Endothelial cell of umbilical vein (primary cell): Measurements from ENCODE around the gene EML4. TPM values are rescaled to one million over a fixed set of nuclear protein-coding genes. Genes with fewer than 3 reads are reported as not detected.

Experiments used
- BruUV-seq: library from RNA; stranded (reverse); fragments of 400-500 nt; replicated peaks from 2 replicates; lab custom pipeline; 2021; lab: Mats Ljungman, UMichigan
- CTCF ChIA-PET: fragments of 300-600, 350-600 bp; sonication (Branson Sonifier 250); formaldehyde crosslinking; loops from one replicate; lab custom pipeline; 2021; ENCODE audit warnings: antibody characterized with exemption, inconsistent platforms; lab: Charles Lee
- POLR2A ChIA-PET: fragments of 300-600, 350-600 bp; sonication (Branson Sonifier 250); formaldehyde crosslinking; loops from one replicate; lab custom pipeline; 2021; ENCODE audit warnings: antibody characterized with exemption, inconsistent platforms; lab: Charles Lee
- DNase-seq: peaks from one replicate; pipeline ENCODE4 v3.0.0-alpha.2; 2011; ENCODE audit warnings: low read depth, low spot score
- FAIRE-seq: peaks from 2 replicates; lab custom pipeline; 2011; peaks lifted over from hg19 to GRCh38; lab: Jason Lieb, UNC
- H2AFZ ChIP-seq: 2 replicates; pipeline ENCODE4 v1.6.0; 2012; ENCODE audit warnings: low read depth, low read length, control low read depth, inconsistent platforms
- H3K27ac ChIP-seq: 2 replicates; pipeline ENCODE4 v1.5.1; 2011; ENCODE audit warnings: low read depth, mild to moderate bottlenecking, control low read depth, low read length, moderate library complexity; ENCODE audit not compliant: insufficient read depth
- H3K27me3 ChIP-seq, 2 experiments: 2 replicates each; pipeline versions ENCODE4 v1.6.0 to v1.6.1; 2011; ENCODE audit warnings: low read length in 2 of 2, mixed read lengths in 1 of 2; ENCODE audit not compliant: control insufficient read depth in 2 of 2, insufficient read depth in 2 of 2
- H3K36me3 ChIP-seq, 2 experiments: 2 replicates in 1 of 2; 3 replicates in 1 of 2; pipeline ENCODE4 v1.5.1; 2011; ENCODE audit warnings: low read length in 2 of 2, mild to moderate bottlenecking in 1 of 2, moderate library complexity in 1 of 2; ENCODE audit not compliant: control insufficient read depth in 2 of 2, insufficient read depth in 2 of 2; ENCODE audit errors: extremely low read depth in 1 of 2
- H3K4me1 ChIP-seq: 3 replicates; pipeline ENCODE4 v1.5.1; 2011; ENCODE audit warnings: mild to moderate bottlenecking, low read length; ENCODE audit not compliant: control insufficient read depth, insufficient read depth; ENCODE audit errors: extremely low read depth
- H3K4me2 ChIP-seq: 2 replicates; pipeline ENCODE4 v1.6.1; 2011; ENCODE audit warnings: low read length, control low read depth, mixed read lengths; ENCODE audit not compliant: insufficient read depth
- H3K4me3 ChIP-seq, 3 experiments: fragments of 200-600 bp in 1 of 3; sonication (generic), shearing (Covaris generic) in 1 of 3; replicated peaks in 1 of 3; 2 replicates each; pipeline ENCODE4 v1.5.1; 2011 to 2016; ENCODE audit warnings: control low read depth in 3 of 3, low read length in 3 of 3, mild to moderate bottlenecking in 2 of 3, inconsistent platforms in 1 of 3, low read depth in 1 of 3, moderate library complexity in 1 of 3; ENCODE audit not compliant: insufficient read depth in 1 of 3
- H3K79me2 ChIP-seq: 2 replicates; pipeline ENCODE4 v1.6.0; 2012; ENCODE audit warnings: low read length, inconsistent platforms; ENCODE audit not compliant: control insufficient read depth, insufficient read depth
- H3K9ac ChIP-seq: replicated peaks from 2 replicates; pipeline ENCODE3; 2011; ENCODE audit warnings: low read length, control low read depth; ENCODE audit not compliant: insufficient read depth; ENCODE audit errors: extremely low read depth
- H3K9me1 ChIP-seq: replicated peaks from 3 replicates; pipeline ENCODE4 v1.6.0; 2011; ENCODE audit warnings: mild to moderate bottlenecking, low read length; ENCODE audit not compliant: control insufficient read depth, insufficient read depth; ENCODE audit errors: extremely low read depth
- H3K9me3 ChIP-seq: replicated peaks from 2 replicates; pipeline ENCODE4 v1.5.1; 2012; ENCODE audit warnings: low read length, inconsistent platforms; ENCODE audit not compliant: control insufficient read depth, insufficient read depth
- H4K20me1 ChIP-seq: replicated peaks from 2 replicates; pipeline ENCODE3; 2011; ENCODE audit warnings: mild to moderate bottlenecking, low read length; ENCODE audit not compliant: control insufficient read depth, insufficient read depth; ENCODE audit errors: extremely low read depth
- CTCF ChIP-seq, 2 donors: IDR thresholded peaks; 1 replicate in 1 of 2; 2 replicates in 1 of 2; pipeline ENCODE4 v1.5.1; 2011; ENCODE audit warnings: low read length in 2 of 2, mild to moderate bottlenecking in 2 of 2, moderate library complexity in 2 of 2, control low read depth in 1 of 2, inconsistent platforms in 1 of 2, low read depth in 1 of 2; ENCODE audit not compliant: insufficient read depth in 1 of 2; ENCODE audit errors: extremely low read depth in 1 of 2
- EZH2 ChIP-seq: IDR thresholded peaks from 2 replicates; pipeline ENCODE4 v1.6.1; 2012; ENCODE audit warnings: borderline replicate concordance, low read depth, mild to moderate bottlenecking, moderate library complexity, low read length, inconsistent platforms; ENCODE audit not compliant: severe bottlenecking
- FOS ChIP-seq: IDR thresholded peaks from 2 replicates; pipeline ENCODE4 v1.6.1; 2011; ENCODE audit warnings: mild to moderate bottlenecking, low read length, moderate library complexity, borderline replicate concordance; ENCODE audit not compliant: insufficient read depth
- GATA2 ChIP-seq: IDR thresholded peaks from 2 replicates; pipeline ENCODE4 v1.7.0; 2011; ENCODE audit warnings: low read depth, mild to moderate bottlenecking, moderate library complexity, mixed read lengths, low read length; ENCODE audit not compliant: insufficient read length, insufficient read depth
- JUN ChIP-seq: IDR thresholded peaks from 2 replicates; pipeline ENCODE4 v1.6.1; 2011; ENCODE audit warnings: borderline replicate concordance, low read depth; ENCODE audit not compliant: insufficient read length, insufficient read depth
- MAX ChIP-seq: IDR thresholded peaks from 2 replicates; pipeline ENCODE4 v1.6.1; 2011; ENCODE audit not compliant: insufficient read depth, insufficient read length
- MYC ChIP-seq: IDR thresholded peaks from one replicate; pipeline ENCODE4 v1.6.1; 2011; ENCODE audit warnings: mild to moderate bottlenecking, low read depth, low read length
- POLR2A ChIP-seq: IDR thresholded peaks from 2 replicates; pipeline ENCODE4 v1.6.1; 2012; ENCODE audit warnings: low read depth, mild to moderate bottlenecking, control low read depth, low read length
- POLR2AphosphoS5 ChIP-seq: IDR thresholded peaks from 2 replicates; pipeline ENCODE4 v1.6.1; 2012; ENCODE audit warnings: low read depth, mild to moderate bottlenecking, control low read depth, low read length, moderate library complexity; ENCODE audit not compliant: insufficient read depth
- dilution Hi-C: fragments of 300-500 bp; cut with MboI; formaldehyde crosslinking; loops from one replicate; pipeline ENCODE4 v1.15.0; 2019; ENCODE audit warnings: low sequenced_read_pairs; ENCODE audit not compliant: extremely low pct_ligation_motif_present
- intact Hi-C: fragments of 100-400 bp; cut with micrococcal nuclease; formaldehyde crosslinking; loops from one replicate; pipeline ENCODE4 v1.10.0; 2022
- polyA plus RNA-seq, 4 experiments: library from polyadenylated mRNA; depleted of rRNA in 3 of 4; stranded (reverse) in 3 of 4; unstranded in 1 of 4; fragments of >200 nt; gene quantifications; 2 replicates each; pipeline versions ENCODE4 v1.2.1 to v1.2.3, GENCODE V29; 2011 to 2012; ENCODE audit warnings: missing spikeins in 1 of 4
- total RNA-seq: library from RNA; stranded (reverse); gene quantifications from 2 replicates; pipeline ENCODE4 v1.2.3, GENCODE V29; 2021

The EML4 gene
- total and polyA plus RNA-seq, 2 donors (not counting 3 experiments of a cell fraction or from before 2014, with no cell fraction given): 13.3 to 32.0 TPM

GRCh38 chr2:42186945-42187632 lies 17.9 kb downstream of the EML4 start:
- Histone ChIP-seq H3K9ac (no peak overlapping the region), H3K4me3 (no peak overlapping the region), H3K27me3 (no peaks in the 10 kb centered on the region), H3K4me1 (no peaks in the 10 kb centered on the region), H3K9me3 (no peaks in the 10 kb centered on the region), H2AFZ (no peak overlapping the region), H3K9me1 (no peaks in the 10 kb centered on the region), H3K36me3 (no peaks in the 10 kb centered on the region), H3K27ac (no peak overlapping the region), H4K20me1 (no peaks in the 10 kb centered on the region), H3K79me2 (peaks cover 9% of the 10 kb centered on the region), H3K4me2 (no peak overlapping the region)
- dilution Hi-C loops (no loop called here), intact Hi-C loops (no loop called here)
- no TSS peak for BruUV-seq
- DNase-seq: no peak
- TF ChIP-seq GATA2 (no peak), MYC (no peak), MAX (no peak), FOS (no peak), EZH2 (no peak), POLR2AphosphoS5 (no peak), JUN (no peak), CTCF (IDR thresholded peaks at IDR 0.05; ENCODE audit: extremely low read depth in 1 of 2, insufficient read depth in 1 of 2, low read depth in 1 of 2, low read length in 2 of 2) (no peak), POLR2A (no peak)
- no peak for FAIRE-seq
- ChIA-PET POLR2A (no interaction called here), CTCF (interaction anchor here (1.6 kb wide), 1 partner anchor 9 kb away, joined by 4 read pairs; no protein-coding TSS in a partner anchor)
